HG03575 (cell line): ENCODE data around the gene GAS7.

Experiments used
- ATAC-seq: cut with Tn5 transposase; IDR thresholded peaks from one replicate; pipeline ENCODE4 v1.9.1; 2021; ENCODE audit not compliant: unreplicated experiment, insufficient number of reproducible peaks, low FRiP score; ENCODE audit errors: extremely low read depth

GAS7 gene

DNA sequence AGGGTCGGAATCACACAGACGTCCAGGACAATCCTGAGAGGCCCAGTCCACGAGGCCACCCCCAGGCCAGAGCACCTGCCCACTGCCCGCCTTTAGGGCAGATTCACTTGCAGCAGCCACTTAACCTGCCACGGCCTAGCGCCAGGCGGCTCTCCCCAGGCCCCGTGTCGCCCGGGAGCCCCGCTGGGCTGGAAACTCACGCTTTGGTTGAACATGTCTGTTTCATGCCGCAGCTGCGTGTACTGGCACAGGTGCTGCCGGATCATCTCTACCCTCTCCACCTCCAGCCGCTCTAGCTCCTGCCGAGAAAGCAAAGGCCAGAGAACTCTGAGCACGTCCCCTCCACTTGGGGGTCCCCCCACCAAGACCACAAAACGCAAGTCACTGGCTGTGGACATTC lies 280.6 kb downstream of the GAS7 start:
- ATAC-seq: no peak

- ATAC-seq: no peak
Measured at GRCh38 chr17:9917131-9917530, 281.3 kb downstream of the GAS7 start.

- no peak for ATAC-seq
Measured at GRCh38 chr17:9916108-9916507, 282.3 kb downstream of the GAS7 start.

DNA sequence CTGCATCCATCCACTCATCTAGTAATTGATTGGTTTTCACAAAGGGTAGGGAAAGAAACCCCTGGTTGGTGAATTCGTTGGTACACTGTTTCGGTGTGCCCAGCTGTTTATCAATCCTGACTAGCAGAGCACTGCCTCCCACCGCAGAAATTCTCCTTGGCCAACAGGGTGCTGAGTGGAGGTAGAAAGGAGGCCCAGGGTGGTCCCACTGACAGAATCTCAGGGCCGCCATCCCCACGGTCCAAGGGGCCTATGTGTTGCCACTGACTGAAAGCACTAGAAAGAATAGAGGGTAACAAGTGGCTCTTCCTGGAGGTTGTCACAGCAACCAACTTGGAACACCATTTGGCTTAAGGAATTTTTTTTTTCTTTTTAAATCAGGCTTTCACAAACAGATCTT lies 284.9 kb downstream of the GAS7 start:
- no peak for ATAC-seq

GRCh38 chr17:9912121-9913099 lies 286.0 kb downstream of the GAS7 start:
- ATAC-seq: no peak

DNA sequence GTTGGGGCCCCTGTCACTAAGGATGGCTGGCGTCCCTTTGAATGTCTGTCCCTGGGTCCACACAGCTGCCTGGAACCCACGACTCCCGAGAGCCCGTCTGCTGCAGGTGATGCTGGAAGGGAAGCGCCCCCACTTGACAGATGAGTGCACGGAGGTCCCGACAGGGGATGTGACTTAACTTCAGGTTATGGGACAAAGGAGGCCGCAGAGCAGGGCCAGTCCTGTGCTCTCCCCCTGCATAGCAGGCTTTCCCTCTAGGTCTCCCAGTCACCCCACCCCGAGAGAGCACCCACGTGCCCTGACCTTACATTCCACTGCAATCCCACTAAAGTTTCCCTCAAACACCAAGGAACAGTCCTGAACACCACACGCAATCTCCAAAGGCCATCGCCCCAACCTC lies 287.3 kb downstream of the GAS7 start:
- no peak for ATAC-seq

DNA sequence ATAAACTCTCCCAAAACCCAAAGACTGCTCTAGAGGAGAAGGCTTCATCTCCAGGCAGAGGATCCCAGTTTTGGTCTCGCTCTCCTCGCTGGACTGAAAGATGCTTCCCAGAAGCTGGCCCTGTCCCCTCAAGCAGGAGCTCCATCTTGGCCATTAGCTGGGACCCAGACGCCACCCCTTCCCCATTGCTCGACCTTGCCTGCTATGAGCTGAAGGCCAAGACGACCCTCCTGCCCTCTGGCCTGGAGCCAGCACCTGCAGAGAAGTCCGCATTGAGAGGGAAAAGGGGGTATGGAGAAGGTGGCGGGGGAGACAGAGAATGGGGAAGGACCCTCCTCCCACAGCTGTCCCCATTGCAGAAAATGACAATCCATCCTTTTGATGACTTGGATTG lies 289.8 kb downstream of the GAS7 start:
- no peak for ATAC-seq

DNA sequence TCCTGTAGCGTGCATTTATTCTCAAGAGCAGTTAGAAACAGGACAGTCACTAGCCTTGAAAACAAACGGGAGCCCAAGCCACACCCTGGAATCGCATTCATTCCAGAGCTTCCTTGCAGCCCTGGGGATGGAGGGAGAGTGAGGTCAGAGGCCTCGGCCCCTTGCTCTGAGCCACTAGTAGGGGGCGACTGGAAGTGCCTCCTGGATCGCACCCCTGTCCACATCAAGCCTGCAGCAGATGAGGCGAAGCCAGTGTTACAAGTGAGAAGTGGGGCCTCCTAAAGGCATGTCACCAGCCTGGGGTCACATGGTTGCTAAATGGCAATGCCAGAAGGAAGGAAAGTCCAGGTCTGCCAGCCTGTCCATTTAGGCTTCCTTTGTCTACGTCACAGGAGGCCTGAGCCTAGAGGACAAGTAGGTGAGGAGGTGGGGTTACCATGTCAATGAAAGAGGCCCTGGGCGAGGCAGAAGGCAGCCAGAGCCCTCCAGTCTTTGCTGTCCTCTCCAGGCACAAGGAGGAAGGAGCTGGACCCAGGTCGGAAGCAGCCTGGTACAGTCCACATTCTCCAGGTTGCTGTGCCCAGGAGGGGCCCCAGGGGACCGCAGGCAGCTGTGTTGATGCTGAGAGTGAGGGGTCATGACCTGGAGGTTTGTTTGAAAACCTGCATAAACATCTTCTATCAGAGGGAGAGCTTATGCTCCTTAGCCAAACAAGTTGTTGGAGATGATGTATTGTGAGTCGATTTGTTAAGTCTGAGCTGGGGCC lies 290.3 kb downstream of the GAS7 start:
- ATAC-seq: no peak

GRCh38 chr17:9907131-9907530 lies 291.3 kb downstream of the GAS7 start:
- no peak for ATAC-seq

DNA sequence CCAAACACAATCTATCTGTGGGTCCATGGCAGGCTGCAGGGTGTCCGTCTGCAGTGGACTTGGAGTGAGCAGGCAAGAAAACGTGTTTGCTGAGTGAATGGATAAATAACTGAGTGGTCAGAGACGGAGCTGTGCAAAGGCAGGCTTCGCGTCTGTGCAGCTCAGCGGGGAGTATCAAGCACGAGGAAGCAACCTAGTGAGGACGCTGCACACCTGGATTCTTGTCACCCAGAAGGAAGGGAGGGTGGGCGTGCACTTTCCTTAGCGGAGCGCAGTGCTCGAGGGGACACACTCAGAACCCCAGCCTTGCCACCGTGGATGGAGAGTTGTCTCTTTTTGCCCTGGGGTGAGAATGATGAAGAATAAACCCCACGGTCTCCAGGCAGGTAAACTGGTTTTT lies 291.8 kb downstream of the GAS7 start:
- no peak for ATAC-seq

GRCh38 chr17:9905902-9906301 lies 292.5 kb downstream of the GAS7 start:
- no peak for ATAC-seq

GRCh38 chr17:9905078-9905415 lies 293.4 kb downstream of the GAS7 start, which contains the start of gene RCVRN:
Gene RCVRN, minus strand, starts transcription at chr17:9905271. Its CDS starts 91 bp downstream, at chr17:9905180.
- ATAC-seq: no peak

GRCh38 chr17:9904277-9905077 lies 293.9 kb downstream of the GAS7 start:
- ATAC-seq: no peak

GRCh38 chr17:9902120-9902519 lies 296.3 kb downstream of the GAS7 start:
- ATAC-seq: no peak

- no peak for ATAC-seq
Measured at GRCh38 chr17:9900784-9901183, 297.6 kb downstream of the GAS7 start.

GRCh38 chr17:9900044-9900594 lies 298.3 kb downstream of the GAS7 start:
- no peak for ATAC-seq

- no peak for ATAC-seq
Measured at GRCh38 chr17:9899280-9900043, 298.9 kb downstream of the GAS7 start.

- ATAC-seq: no peak
Measured at GRCh38 chr17:9898812-9899211, 299.6 kb downstream of the GAS7 start.
